Stomach (tissue), 9 donors: ENCODE results near the gene DGKD. TPM values are rescaled to one million over a fixed set of nuclear protein-coding genes. Genes with fewer than 3 reads are reported as not detected.

Experiments
- DNase-seq, 2 donors: peaks; one replicate each; pipeline versions ENCODE4 v3.0.0 to v3.0.0-alpha.2; 2013 to 2019
- H3K27ac ChIP-seq, 5 donors: fragments of 200-600 bp in 4 of 5; sonication (generic) in 4 of 5; one replicate each; pipeline ENCODE4 v1.5.1; 2013 to 2019; ENCODE audit warnings: mild to moderate bottlenecking in 1 of 5, moderate library complexity in 1 of 5
- H3K27me3 ChIP-seq, 3 donors: fragments of 200-600 bp; sonication (generic); one replicate each; pipeline ENCODE4 v1.5.1; 2017 to 2019; ENCODE audit warnings: mixed run types in 1 of 3
- H3K36me3 ChIP-seq, 4 donors: fragments of 200-600 bp; sonication (generic); 1 replicate in 3 of 4; 2 replicates in 1 of 4; pipeline ENCODE4 v1.5.1; 2016 to 2019
- H3K4me1 ChIP-seq, 4 donors: fragments of 200-600 bp; sonication (generic); one replicate each; pipeline ENCODE4 v1.5.1; 2016 to 2019
- H3K4me3 ChIP-seq, 4 donors: fragments of 200-600 bp; sonication (generic) in 3 of 4; one replicate each; pipeline ENCODE4 v1.5.1; 2016 to 2019; ENCODE audit warnings: mild to moderate bottlenecking in 1 of 4
- H3K9me3 ChIP-seq, 4 donors: fragments of 200-600 bp; sonication (generic); one replicate each; pipeline ENCODE4 v1.5.1; 2016 to 2019
- EP300 ChIP-seq: sonication (generic); formaldehyde crosslinking; IDR thresholded peaks from one replicate; pipeline ENCODE4 v1.6.1; 2017; ENCODE audit warnings: antibody characterized with exemption
- POLR2A ChIP-seq, 4 donors: fragments of 450-650 bp; IDR thresholded peaks; one replicate each; pipeline ENCODE4 v1.6.1; 2016; ENCODE audit warnings: antibody characterized with exemption in 4 of 4, control low read depth in 2 of 4, mild to moderate bottlenecking in 1 of 4, moderate library complexity in 1 of 4
- POLR2AphosphoS5 ChIP-seq, 3 donors: sonication (generic); formaldehyde crosslinking; IDR thresholded peaks; one replicate each; pipeline ENCODE4 v1.6.1; 2016; ENCODE audit warnings: antibody characterized with exemption in 3 of 3
- WGBS, 5 donors: extraction: QIAGEN DNeasy Blood & Tissue Kit in 3 of 5; methylation state at CpG; one replicate each; pipeline versions ENCODE4 v1.1.5 to v1.1.7; 2013 to 2018; 5-methylcytosine and 5-hydroxymethylcytosine counted together
- intact Hi-C: fragments of 100-400 bp; cut with DNase I; formaldehyde crosslinking; loops from one replicate; pipeline ENCODE4 v1.15.1; 2023; ENCODE audit warnings: low total_unique reads
- polyA plus RNA-seq, 3 donors: library from polyadenylated mRNA; stranded (reverse); fragments of 200-250 nt; gene quantifications; one replicate each; pipeline ENCODE4 v1.2.3, GENCODE V29; 2013
- total RNA-seq, 5 donors: library from RNA; depleted of rRNA; stranded (reverse); fragments of >200 nt; gene quantifications; one replicate each; pipeline versions ENCODE4 v1.1.0 to v1.2.3, GENCODE V29; 2014 to 2016
- TF ChIP-seq, protein P1 (sequence below), 7 experiments: fragments of 450-650 bp in 4 of 7; fragments of 200-600 bp in 3 of 7; sonication (generic) in 3 of 7; IDR thresholded peaks; one replicate each; pipeline ENCODE4 v1.5.1; 2016 to 2019; ENCODE audit warnings: antibody characterized with exemption in 7 of 7, control low read depth in 2 of 7, mild to moderate bottlenecking in 1 of 7
- donor health status: healthy with polysubstance abuse.
- donor health status: Bipolar disorder and iron deficiency.
- donor health status: healthy.

The DGKD gene
- total and polyA plus RNA-seq, 8 donors = 21.9 to 471 (median 202) TPM

DNA sequence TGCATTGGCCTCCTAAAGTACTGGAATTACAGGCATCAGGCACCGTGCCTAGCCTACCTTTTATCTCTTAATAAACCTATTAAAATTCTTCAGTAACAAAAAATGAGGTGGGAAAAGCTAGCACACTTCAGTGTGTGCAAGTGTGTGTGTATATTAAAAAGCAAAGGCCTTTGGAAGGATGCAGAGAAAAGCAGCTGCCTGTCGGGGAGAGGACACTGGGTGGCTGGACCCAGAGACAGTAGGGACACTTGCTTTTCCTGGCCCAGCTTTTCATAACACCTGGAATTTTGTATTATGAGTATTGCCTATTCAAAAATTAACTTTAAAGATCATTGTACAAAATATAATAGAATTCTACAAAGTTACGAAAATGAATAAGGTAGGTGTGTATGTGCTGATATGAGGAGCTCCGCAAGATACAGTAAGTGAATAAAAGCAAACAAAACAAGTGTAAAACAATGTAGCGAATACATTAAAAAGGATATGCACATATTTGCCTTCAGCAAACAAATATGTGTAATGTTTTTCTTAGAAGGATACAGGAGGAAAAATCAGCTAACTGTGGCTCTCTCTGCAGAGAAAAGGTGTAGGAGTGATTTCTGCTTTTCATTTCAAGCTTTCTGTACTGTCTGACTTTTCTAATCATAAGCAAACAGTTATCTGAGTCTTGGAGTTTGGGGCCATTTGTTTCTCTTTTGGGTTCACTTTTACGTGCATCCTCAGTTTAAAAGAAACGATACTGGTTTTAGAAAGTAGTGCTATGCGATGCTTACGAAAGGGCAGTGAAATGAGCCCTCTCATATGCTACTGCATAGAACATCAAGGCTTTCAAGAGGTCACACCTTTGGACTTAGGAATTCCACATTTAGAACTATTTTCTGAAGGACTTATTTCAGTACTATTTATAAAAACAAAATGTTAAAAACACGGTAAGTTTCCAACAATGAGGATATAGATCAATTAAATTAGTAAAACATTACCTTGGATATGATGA, 141.5 kb downstream of the DGKD start:
- WGBS, 5 donors = 57 to 64% (median 61%) methylated on average over 10 of the region's 10 CpGs
- H3K36me3 ChIP-seq = peaks cover 22 to 86% (median 77%) of the 10 kb centered on the region in 4 donors
- intact Hi-C loops = no loop called here

DNA sequence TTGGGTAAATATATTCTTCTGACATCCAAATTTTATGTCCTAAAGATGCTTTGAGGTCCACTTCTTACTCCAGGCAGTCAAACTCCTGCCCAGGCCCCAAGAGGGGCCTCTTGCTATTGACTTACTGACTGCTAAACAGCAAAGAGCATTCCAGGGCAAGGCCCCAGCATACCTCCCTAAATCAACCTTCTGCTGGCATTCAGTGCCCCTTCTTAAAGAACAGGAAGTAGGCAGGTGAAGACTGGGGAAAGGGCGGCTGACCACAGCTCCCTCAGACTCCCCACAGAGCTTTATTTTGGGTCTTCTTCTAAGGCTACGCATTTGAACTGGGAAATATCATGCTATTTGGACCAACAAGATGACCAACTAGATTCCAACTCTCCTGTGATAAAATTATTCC, 143.4 kb downstream of the DGKD start:
- Histone ChIP-seq H3K27ac (no peak overlapping the region), H3K9me3 (peaks cover 0 to 4% (median 0%) of the 10 kb centered on the region in 4 donors), H3K4me3 (no peak overlapping the region), H3K4me1 (peaks cover 0 to 7% (median 0%) of the 10 kb centered on the region in 4 donors), H3K27me3 (no peaks in the 10 kb centered on the region), H3K36me3 (peaks cover 13 to 86% (median 73%) of the 10 kb centered on the region in 4 donors)
- 91 to 97% (median 95%) methylated on average over 2 of the region's 2 CpGs for WGBS, 5 donors
- TF ChIP-seq POLR2A (IDR thresholded peaks at IDR 0.05) = no peak
- no peak for TF ChIP-seq EP300
- TF ChIP-seq, protein P1, sequence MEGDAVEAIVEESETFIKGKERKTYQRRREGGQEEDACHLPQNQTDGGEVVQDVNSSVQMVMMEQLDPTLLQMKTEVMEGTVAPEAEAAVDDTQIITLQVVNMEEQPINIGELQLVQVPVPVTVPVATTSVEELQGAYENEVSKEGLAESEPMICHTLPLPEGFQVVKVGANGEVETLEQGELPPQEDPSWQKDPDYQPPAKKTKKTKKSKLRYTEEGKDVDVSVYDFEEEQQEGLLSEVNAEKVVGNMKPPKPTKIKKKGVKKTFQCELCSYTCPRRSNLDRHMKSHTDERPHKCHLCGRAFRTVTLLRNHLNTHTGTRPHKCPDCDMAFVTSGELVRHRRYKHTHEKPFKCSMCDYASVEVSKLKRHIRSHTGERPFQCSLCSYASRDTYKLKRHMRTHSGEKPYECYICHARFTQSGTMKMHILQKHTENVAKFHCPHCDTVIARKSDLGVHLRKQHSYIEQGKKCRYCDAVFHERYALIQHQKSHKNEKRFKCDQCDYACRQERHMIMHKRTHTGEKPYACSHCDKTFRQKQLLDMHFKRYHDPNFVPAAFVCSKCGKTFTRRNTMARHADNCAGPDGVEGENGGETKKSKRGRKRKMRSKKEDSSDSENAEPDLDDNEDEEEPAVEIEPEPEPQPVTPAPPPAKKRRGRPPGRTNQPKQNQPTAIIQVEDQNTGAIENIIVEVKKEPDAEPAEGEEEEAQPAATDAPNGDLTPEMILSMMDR (IDR thresholded peaks at IDR 0.05) = no peak
- no peak for TF ChIP-seq POLR2AphosphoS5 (IDR thresholded peaks at IDR 0.05)
- intact Hi-C loops = no loop called here
- no peak for DNase-seq

More for the DNA sequence above, 141.5 kb downstream of the DGKD start:
- no peaks in the 10 kb centered on the region for H3K9me3 ChIP-seq
- TF ChIP-seq POLR2A (IDR thresholded peaks at IDR 0.05) (no peak), POLR2AphosphoS5 (IDR thresholded peaks at IDR 0.05) (no peak), EP300 (no peak)
- TF ChIP-seq, protein P1 (IDR thresholded peaks at IDR 0.05) = no peak
- no peak for DNase-seq
- no peak overlapping the region for H3K4me3 ChIP-seq
- H3K27me3 ChIP-seq = no peaks in the 10 kb centered on the region
- peaks cover 0 to 7% (median 0%) of the 10 kb centered on the region in 4 donors for H3K4me1 ChIP-seq
- no peak overlapping the region for H3K27ac ChIP-seq

DNA sequence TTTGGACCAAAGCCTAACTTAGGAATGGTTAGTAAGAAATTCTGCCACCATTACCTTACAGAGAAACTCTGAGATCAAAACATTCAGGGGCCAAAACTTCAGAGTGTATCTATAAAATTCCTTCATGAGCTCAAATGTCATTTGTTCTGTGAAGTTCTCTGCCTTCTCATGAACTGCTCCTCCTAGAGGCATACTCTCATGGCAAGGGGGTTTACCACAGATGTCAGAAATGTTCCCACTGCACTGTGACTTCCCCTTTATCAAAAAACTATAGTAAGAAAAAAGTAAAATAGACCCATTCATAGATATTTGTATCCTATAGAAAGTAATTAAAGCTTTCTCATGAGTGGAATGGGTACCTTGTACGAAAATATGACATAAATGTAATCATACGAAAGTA, 143.8 kb downstream of the DGKD start:
- H3K27ac ChIP-seq = no peak overlapping the region
- intact Hi-C loops = no loop called here
- no peaks in the 10 kb centered on the region for H3K27me3 ChIP-seq
- peaks cover 10 to 86% (median 71%) of the 10 kb centered on the region in 4 donors for H3K36me3 ChIP-seq
- WGBS, 5 donors = 95 to 98% (median 96%) methylated on average over 2 of the region's 2 CpGs
- peaks cover 0 to 7% (median 0%) of the 10 kb centered on the region in 4 donors for H3K4me1 ChIP-seq
- no peak overlapping the region for H3K4me3 ChIP-seq
- no peak for DNase-seq
- peaks cover 0 to 8% (median under 1%) of the 10 kb centered on the region in 4 donors for H3K9me3 ChIP-seq
- TF ChIP-seq POLR2AphosphoS5 (IDR thresholded peaks at IDR 0.05) = no peak

GRCh38 chr2:233499928-233500327, 145.6 kb downstream of the DGKD start:
- 73 to 89% (median 84%) methylated on average over 2 of the region's 2 CpGs for WGBS, 5 donors
- intact Hi-C loops = no loop called here

More at GRCh38 chr2:233499928-233500327, 145.6 kb downstream of the DGKD start:
- Histone ChIP-seq H3K36me3 (peaks cover 10 to 91% (median 73%) of the 10 kb centered on the region in 4 donors), H3K4me1 (peaks cover 0 to 7% (median 0%) of the 10 kb centered on the region in 4 donors), H3K27ac (no peak overlapping the region), H3K27me3 (no peaks in the 10 kb centered on the region), H3K4me3 (no peak overlapping the region), H3K9me3 (peaks cover 0 to 20% (median 12%) of the 10 kb centered on the region in 4 donors)
- no peak for DNase-seq
- TF ChIP-seq EP300 (no peak), POLR2AphosphoS5 (IDR thresholded peaks at IDR 0.05) (no peak), POLR2A (IDR thresholded peaks at IDR 0.05) (no peak)
- TF ChIP-seq, protein P1 (IDR thresholded peaks at IDR 0.05) = no peak
